HEK293 (cell line): Measurements from ENCODE around the gene SDCBP2.

Experiments used
- CTCF ChIA-PET: fragments of 350-600 bp; formaldehyde crosslinking; extraction: SDS; loops from one replicate; lab custom pipeline; 2021; ENCODE audit warnings: antibody characterized with exemption; lab: Yijun Ruan, JAX
- POLR2A ChIA-PET: fragments of 300-600 bp; formaldehyde crosslinking; extraction: SDS; loops from one replicate; lab custom pipeline; 2020; ENCODE audit warnings: antibody characterized with exemption, inconsistent platforms; lab: Yijun Ruan, JAX
- H3K27ac ChIP-seq: fragments of 200-500 bp; sonication (Bioruptor generic); 2 replicates; pipeline ENCODE4 v1.5.1; 2014; ENCODE audit warnings: low read depth, low read length, control low read depth, inconsistent platforms; ENCODE audit errors: extremely low read depth
- H3K36me3 ChIP-seq, 2 experiments: fragments of 200-500 bp in 1 of 2; sonication (Bioruptor generic) in 1 of 2; 1 replicate in 1 of 2; 2 replicates in 1 of 2; pipeline ENCODE4 v1.5.1; 2014 to 2017; ENCODE audit warnings: inconsistent platforms in 2 of 2, low read length in 2 of 2; ENCODE audit not compliant: control insufficient read depth in 2 of 2, insufficient read depth in 1 of 2
- H3K4me1 ChIP-seq: fragments of 200-500 bp; sonication (Bioruptor generic); 2 replicates; pipeline ENCODE4 v1.5.1; 2014; ENCODE audit warnings: mild to moderate bottlenecking, low read length, inconsistent platforms; ENCODE audit not compliant: control insufficient read depth, insufficient read depth
- H3K4me3 ChIP-seq: 2 replicates; pipeline ENCODE4 v1.5.1; 2011; ENCODE audit warnings: low read depth, mild to moderate bottlenecking, control low read depth, low read length, moderate library complexity
- H3K9me3 ChIP-seq: fragments of 200-500 bp; sonication (Bioruptor generic); 2 replicates; pipeline ENCODE4 v1.5.1; 2014; ENCODE audit warnings: low read depth, low read length, inconsistent platforms; ENCODE audit not compliant: control insufficient read depth, insufficient read depth
- BCL6B ChIP-seq: fragments of 450-650 bp; formaldehyde crosslinking; IDR thresholded peaks from 2 replicates; pipeline ENCODE4 v1.5.1; 2017; ENCODE audit warnings: missing biosample characterization, missing genetic modification characterization
- GFI1B ChIP-seq: fragments of 450-650 bp; formaldehyde crosslinking; IDR thresholded peaks from 2 replicates; pipeline ENCODE4 v1.5.1; 2016; ENCODE audit warnings: missing biosample characterization, missing genetic modification characterization
- GLI4 ChIP-seq: fragments of 450-650 bp; formaldehyde crosslinking; IDR thresholded peaks from 2 replicates; pipeline ENCODE4 v1.5.1; 2016; ENCODE audit warnings: missing biosample characterization, missing genetic modification characterization
- HOXA7 ChIP-seq: sonication (generic); formaldehyde crosslinking; IDR thresholded peaks from 2 replicates; pipeline ENCODE4 v1.8.1; 2022; ENCODE audit warnings: missing genetic modification reagents, borderline replicate concordance
- KLF7 ChIP-seq: fragments of 450-650 bp; formaldehyde crosslinking; IDR thresholded peaks from 2 replicates; pipeline ENCODE4 v1.5.1; 2016; ENCODE audit warnings: missing biosample characterization, missing genetic modification characterization, borderline replicate concordance
- PRDM4 ChIP-seq: fragments of 450-650 bp; formaldehyde crosslinking; IDR thresholded peaks from 2 replicates; pipeline ENCODE4 v1.5.1; 2017; ENCODE audit warnings: missing biosample characterization, missing genetic modification characterization
- SALL2 ChIP-seq: fragments of 450-650 bp; formaldehyde crosslinking; IDR thresholded peaks from 2 replicates; pipeline ENCODE4 v1.5.0; 2017; ENCODE audit warnings: missing biosample characterization, mild to moderate bottlenecking, missing genetic modification characterization, borderline replicate concordance
- SP2 ChIP-seq: fragments of 450-650 bp; formaldehyde crosslinking; IDR thresholded peaks from 2 replicates; pipeline ENCODE4 v1.5.1; 2016; ENCODE audit warnings: missing biosample characterization, missing genetic modification characterization
- ZBTB49 ChIP-seq: fragments of 450-650 bp; formaldehyde crosslinking; IDR thresholded peaks from 2 replicates; pipeline ENCODE4 v1.5.1; 2016; ENCODE audit warnings: missing biosample characterization, missing genetic modification characterization, low read depth
- ZNF23 ChIP-seq: fragments of 450-650 bp; formaldehyde crosslinking; IDR thresholded peaks from 2 replicates; pipeline ENCODE4 v1.5.1; 2016; ENCODE audit warnings: missing biosample characterization, missing genetic modification characterization, borderline replicate concordance
- ZNF555 ChIP-seq: fragments of 450-650 bp; formaldehyde crosslinking; conservative IDR thresholded peaks from 2 replicates; pipeline ENCODE4 v1.5.1; 2017; ENCODE audit warnings: missing biosample characterization, mild to moderate bottlenecking, missing genetic modification characterization, inconsistent platforms
- ZNF580 ChIP-seq: fragments of 450-650 bp; formaldehyde crosslinking; IDR thresholded peaks from 2 replicates; pipeline ENCODE4 v1.5.1; 2016; ENCODE audit warnings: missing biosample characterization, missing genetic modification characterization
- ZNF585B ChIP-seq: fragments of 450-650 bp; formaldehyde crosslinking; IDR thresholded peaks from 2 replicates; pipeline ENCODE4 v1.5.1; 2016; ENCODE audit warnings: missing biosample characterization, missing genetic modification characterization
- ZNF645 ChIP-seq: fragments of 450-650 bp; formaldehyde crosslinking; IDR thresholded peaks from 2 replicates; pipeline ENCODE4; 2016; ENCODE audit warnings: missing biosample characterization, missing genetic modification characterization
- ZNF664 ChIP-seq: fragments of 450-650 bp; formaldehyde crosslinking; IDR thresholded peaks from 2 replicates; pipeline ENCODE4 v1.5.1; 2016; ENCODE audit warnings: missing biosample characterization, missing genetic modification characterization
- ZNF692 ChIP-seq: fragments of 450-650 bp; formaldehyde crosslinking; IDR thresholded peaks from 2 replicates; pipeline ENCODE4 v1.5.1; 2016; ENCODE audit warnings: missing biosample characterization, missing genetic modification characterization
- ZNF701 ChIP-seq: fragments of 450-650 bp; formaldehyde crosslinking; IDR thresholded peaks from 2 replicates; pipeline ENCODE4 v1.5.1; 2016; ENCODE audit warnings: missing biosample characterization, missing genetic modification characterization
- ZSCAN30 ChIP-seq: fragments of 450-650 bp; IDR thresholded peaks from 2 replicates; pipeline ENCODE4 v1.5.1; 2018; ENCODE audit warnings: missing biosample characterization, mild to moderate bottlenecking, missing genetic modification characterization, moderate library complexity
- TF ChIP-seq, protein P1 (sequence below): fragments of 450-650 bp; IDR thresholded peaks from 2 replicates; pipeline ENCODE4 v1.5.1; 2018; ENCODE audit warnings: missing biosample characterization, missing genetic modification characterization

The SDCBP2 gene

GRCh38 chr20:1346315-1346969, 17.5 kb upstream of the SDCBP2 start:
- Histone ChIP-seq H3K36me3 (peaks cover 0 to 15% of the 10 kb centered on the region in 2 experiments; a peak in 2 of 3 replicates), H3K27ac (no peak overlapping the region), H3K9me3 (no peaks in the 10 kb centered on the region; the same call in 1 of the 2 replicates), H3K4me3 (no peak overlapping the region), H3K4me1 (no peaks in the 10 kb centered on the region)
- no peak for TF ChIP-seq ZNF664
- no peak for TF ChIP-seq PRDM4
- no peak for TF ChIP-seq ZNF645
- TF ChIP-seq SALL2 (tag by site-specific recombination), result no peak
- no peak for TF ChIP-seq BCL6B (tag by site-specific recombination)
- no peak for TF ChIP-seq ZNF701
- no peak for TF ChIP-seq ZNF585B
- no peak for TF ChIP-seq HOXA7 (CRISPR knock-in tag)
- no peak for TF ChIP-seq ZBTB49
- no peak for TF ChIP-seq ZNF23
- TF ChIP-seq ZSCAN30 (tag by site-specific recombination), result no peak
- TF ChIP-seq SP2, result no peak
- no peak for TF ChIP-seq ZNF580 (tag by site-specific recombination)
- no peak for TF ChIP-seq ZNF555 (tag by site-specific recombination)
- TF ChIP-seq KLF7 (tag by site-specific recombination), result no peak
- TF ChIP-seq, protein P1, sequence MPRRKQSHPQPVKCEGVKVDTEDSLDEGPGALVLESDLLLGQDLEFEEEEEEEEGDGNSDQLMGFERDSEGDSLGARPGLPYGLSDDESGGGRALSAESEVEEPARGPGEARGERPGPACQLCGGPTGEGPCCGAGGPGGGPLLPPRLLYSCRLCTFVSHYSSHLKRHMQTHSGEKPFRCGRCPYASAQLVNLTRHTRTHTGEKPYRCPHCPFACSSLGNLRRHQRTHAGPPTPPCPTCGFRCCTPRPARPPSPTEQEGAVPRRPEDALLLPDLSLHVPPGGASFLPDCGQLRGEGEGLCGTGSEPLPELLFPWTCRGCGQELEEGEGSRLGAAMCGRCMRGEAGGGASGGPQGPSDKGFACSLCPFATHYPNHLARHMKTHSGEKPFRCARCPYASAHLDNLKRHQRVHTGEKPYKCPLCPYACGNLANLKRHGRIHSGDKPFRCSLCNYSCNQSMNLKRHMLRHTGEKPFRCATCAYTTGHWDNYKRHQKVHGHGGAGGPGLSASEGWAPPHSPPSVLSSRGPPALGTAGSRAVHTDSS (tag by site-specific recombination), result no peak
- TF ChIP-seq GFI1B (tag by site-specific recombination), result no peak
- no peak for TF ChIP-seq ZNF692 (tag by site-specific recombination)
- TF ChIP-seq GLI4 (tag by site-specific recombination), result no peak
- POLR2A ChIA-PET, result no interaction called here
- CTCF ChIA-PET, result interaction anchor here (1.3 kb wide), 1 partner anchor 453 kb away, joined by 4 read pairs; no protein-coding TSS in a partner anchor
